ENCODE results near the gene EYA2.

EYA2 gene

GRCh38 chr20:47073766-47074475 is 179.3 kb downstream of the EYA2 start:
- DNase-seq, result no peak

- DNase-seq, result no peak
Observed at GRCh38 chr20:47075263-47075662, 180.6 kb downstream of the EYA2 start.

- no peak for DNase-seq
Observed at GRCh38 chr20:47079047-47079446, 184.4 kb downstream of the EYA2 start.

GRCh38 chr20:47080365-47080764 is 185.7 kb downstream of the EYA2 start:
- no peak for DNase-seq

GRCh38 chr20:47086316-47086715 is 191.7 kb downstream of the EYA2 start:
- no peak for DNase-seq

- no peak for DNase-seq
Observed at GRCh38 chr20:47088335-47088734, 193.7 kb downstream of the EYA2 start.

GRCh38 chr20:47089151-47089550 is 194.5 kb downstream of the EYA2 start:
- no peak for DNase-seq

GRCh38 chr20:47090835-47091234 is 196.2 kb downstream of the EYA2 start:
- no peak for DNase-seq

GRCh38 chr20:47093320-47093966 is 198.8 kb downstream of the EYA2 start:
- no peak for DNase-seq

- DNase-seq, result no peak
Observed at GRCh38 chr20:47095690-47096089, 201.0 kb downstream of the EYA2 start.

- no peak for DNase-seq
Observed at GRCh38 chr20:47097691-47098622, 203.3 kb downstream of the EYA2 start.

GRCh38 chr20:47099093-47099492 is 204.4 kb downstream of the EYA2 start:
- no peak for DNase-seq

GRCh38 chr20:47099825-47100441 is 205.3 kb downstream of the EYA2 start:
- no peak for DNase-seq

GRCh38 chr20:47102629-47103028 is 208.0 kb downstream of the EYA2 start:
- DNase-seq, result no peak

GRCh38 chr20:47106786-47107185 is 212.1 kb downstream of the EYA2 start:
- DNase-seq, result no peak

GRCh38 chr20:47108994-47109393 is 214.4 kb downstream of the EYA2 start:
- no peak for DNase-seq

- DNase-seq, result no peak
Observed at GRCh38 chr20:47110819-47111218, 216.2 kb downstream of the EYA2 start.

GRCh38 chr20:47111576-47111975 is 216.9 kb downstream of the EYA2 start:
- no peak for DNase-seq

- no peak for DNase-seq
Observed at GRCh38 chr20:47113362-47114109, 218.9 kb downstream of the EYA2 start.

GRCh38 chr20:47115694-47116093 is 221.1 kb downstream of the EYA2 start:
- no peak for DNase-seq

GRCh38 chr20:47117371-47117770 is 222.7 kb downstream of the EYA2 start:
- DNase-seq, result no peak

GRCh38 chr20:47117773-47118172 is 223.1 kb downstream of the EYA2 start:
- DNase-seq, result no peak

All from T-helper 9 cell (primary cell).